Measurements from ENCODE around the gene CNTN2.

The CNTN2 gene

GRCh38 chr1:205127646-205128045, 84.6 kb downstream of the CNTN2 start:
- DNase-seq (ENCODE audit: low spot score) = no peak

All from globus pallidus (tissue), 1 donor.